Stimulated activated CD8-positive, alpha-beta memory T cell treated with anti-CD3 and anti-CD28 coated beads, Interleukin-15, amount 100 ng/mL, for 24 hours (primary cell): ENCODE results near the gene KHK.

Experiments used
- DNase-seq: peaks from one replicate; pipeline ENCODE4 v3.0.0-alpha.2; 2020; ENCODE audit warnings: low read depth

The KHK gene

GRCh38 chr2:27082773-27083409 lies 3.7 kb upstream of the KHK start:
- no peak for DNase-seq

- no peak for DNase-seq
Measured at GRCh38 chr2:27083410-27084296, 2.9 kb upstream of the KHK start.

DNA sequence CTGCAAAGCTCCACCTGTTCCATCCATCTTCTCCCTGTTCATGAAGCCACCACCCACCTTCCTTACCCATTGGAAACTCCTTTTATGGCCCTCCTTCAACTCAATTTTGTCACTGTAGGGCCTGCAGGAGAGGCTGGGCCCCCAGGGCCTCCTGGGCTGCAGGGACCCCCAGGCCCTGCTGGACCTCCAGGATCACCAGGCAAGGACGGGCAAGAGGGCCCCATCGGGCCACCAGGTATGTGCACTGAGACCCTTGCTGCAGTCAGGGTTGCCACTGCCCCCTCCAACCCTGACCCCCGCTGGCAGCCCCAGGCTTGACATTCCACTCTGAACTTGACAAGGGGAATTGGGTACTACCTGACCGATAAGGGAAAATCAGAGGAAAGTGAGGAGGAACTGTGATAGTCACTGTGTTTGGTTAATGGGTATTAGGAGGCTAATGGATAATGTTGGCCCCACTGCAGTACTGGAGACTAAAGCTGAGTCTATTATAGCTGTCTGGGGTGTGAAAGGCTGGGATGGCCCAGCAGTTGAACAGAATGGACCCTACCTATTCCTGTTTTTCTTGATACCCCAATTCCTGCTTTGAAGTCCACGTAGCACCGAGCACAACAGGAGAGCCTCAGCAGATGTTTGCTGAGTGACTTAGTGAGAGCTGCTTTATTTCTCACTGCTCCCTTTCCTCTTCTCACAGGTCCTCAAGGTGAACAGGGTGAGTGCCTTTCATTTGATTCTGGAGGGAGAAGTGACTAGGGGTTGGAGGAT lies 2.1 kb upstream of the KHK start:
- no peak for DNase-seq

GRCh38 chr2:27085062-27085672 lies 1.4 kb upstream of the KHK start:
- no peak for DNase-seq

GRCh38 chr2:27085673-27086089 lies 891 bp upstream of the KHK start:
- no peak for DNase-seq

- DNase-seq: peak; percentile 99
Measured at GRCh38 chr2:27086090-27086723, 365 bp upstream of the KHK start.

GRCh38 chr2:27087823-27088410 lies 1.3 kb downstream of the KHK start:
- DNase-seq: no peak

- no peak for DNase-seq
Measured at GRCh38 chr2:27088634-27089033, 2.1 kb downstream of the KHK start.

- DNase-seq: no peak
Measured at GRCh38 chr2:27089111-27089954, 2.8 kb downstream of the KHK start.

DNA sequence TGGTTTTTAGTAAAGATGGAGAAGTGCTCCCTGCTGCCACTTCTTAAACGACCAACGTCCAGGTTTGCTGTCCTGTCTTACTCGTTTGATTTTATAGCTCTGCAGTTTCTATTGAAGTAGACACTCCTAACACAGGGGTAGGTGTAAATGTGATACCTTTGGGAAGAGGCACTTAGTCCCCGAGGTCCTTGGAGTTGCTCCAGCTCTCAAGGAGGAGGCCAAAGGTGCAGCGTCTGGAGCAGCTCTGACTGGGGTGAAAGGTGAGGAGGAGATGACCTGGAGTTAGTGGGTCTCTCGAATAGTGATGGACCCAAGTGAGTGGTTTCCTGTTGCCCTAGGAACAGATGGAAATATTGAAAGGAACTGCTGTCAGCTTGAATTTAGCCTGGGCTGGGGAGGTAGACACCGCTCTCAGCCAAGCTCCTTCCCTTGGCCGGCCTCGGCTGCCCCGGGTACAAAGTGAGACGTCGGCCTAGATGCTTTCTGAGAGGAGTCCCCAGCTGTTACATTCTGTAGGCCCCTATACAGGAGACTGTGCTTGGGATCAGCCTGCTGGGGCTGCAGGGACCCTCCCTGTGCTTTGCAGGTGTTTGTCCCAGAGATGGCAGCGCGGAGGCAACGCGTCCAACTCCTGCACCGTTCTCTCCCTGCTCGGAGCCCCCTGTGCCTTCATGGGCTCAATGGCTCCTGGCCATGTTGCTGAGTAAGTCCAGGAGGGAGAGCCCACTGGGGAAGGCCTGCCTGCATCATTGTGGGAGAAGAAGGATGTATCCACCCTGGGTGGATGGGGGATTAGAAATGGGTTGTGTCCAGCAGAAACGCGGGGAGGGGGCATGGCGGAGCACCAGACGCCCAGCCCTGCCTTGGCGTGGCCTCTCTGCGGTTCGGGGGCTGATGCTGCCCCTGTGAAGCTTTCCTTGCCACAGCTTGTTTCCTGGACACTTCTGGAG lies 5.4 kb downstream of the KHK start:
- no peak for DNase-seq

- DNase-seq: no peak
Measured at GRCh38 chr2:27092696-27093429, 6.3 kb downstream of the KHK start.

GRCh38 chr2:27093430-27094352 lies 7.1 kb downstream of the KHK start:
- DNase-seq: no peak

GRCh38 chr2:27094353-27094984 lies 7.9 kb downstream of the KHK start:
- no peak for DNase-seq

- no peak for DNase-seq
Measured at GRCh38 chr2:27095427-27095744, 8.8 kb downstream of the KHK start.

- no peak for DNase-seq
Measured at GRCh38 chr2:27095745-27096651, 9.4 kb downstream of the KHK start.

DNA sequence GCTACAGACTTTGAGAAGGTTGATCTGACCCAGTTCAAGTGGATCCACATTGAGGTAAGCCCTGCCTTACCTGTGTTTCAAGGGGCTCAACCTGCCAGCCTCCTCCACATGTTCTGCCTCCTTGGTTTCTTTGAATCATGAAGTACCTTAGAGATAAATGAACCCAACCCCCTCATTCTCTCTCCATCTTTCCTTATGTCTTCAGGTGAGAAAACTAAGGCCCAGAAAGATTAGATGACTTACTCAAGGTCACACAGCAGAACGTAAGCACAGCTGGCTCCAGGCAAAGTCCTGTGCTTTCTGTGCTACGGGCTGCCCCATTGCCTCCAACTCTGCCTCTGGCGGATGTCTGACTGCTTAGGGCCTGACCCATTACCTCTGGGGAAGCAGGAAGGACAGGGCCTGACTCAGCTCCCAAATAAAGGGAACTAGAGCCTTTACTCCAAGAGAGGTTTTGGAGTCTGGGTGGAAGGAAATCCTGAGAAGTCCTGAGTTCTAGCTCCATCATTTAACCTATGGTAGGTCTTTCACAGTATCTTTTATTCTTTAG lies 10.3 kb downstream of the KHK start:
- DNase-seq: no peak
